HG02840 (cell line): Measurements from ENCODE around the gene SLC29A4.
"Not testable (repeated sequence)": the region's sequence is repeated elsewhere in the genome, so short reads cannot be mapped to it uniquely, and the experiment has no call there.

Source experiments
- ATAC-seq: cut with Tn5 transposase; IDR thresholded peaks from one replicate; pipeline ENCODE4 v1.9.1; 2021; ENCODE audit warnings: mild to moderate bottlenecking, moderate library complexity, moderate number of reproducible peaks; ENCODE audit not compliant: unreplicated experiment, low FRiP score

SLC29A4 gene

GRCh38 chr7:5273831-5274405, 8.8 kb upstream of the SLC29A4 start:
- ATAC-seq = not testable (repeated sequence)

DNA sequence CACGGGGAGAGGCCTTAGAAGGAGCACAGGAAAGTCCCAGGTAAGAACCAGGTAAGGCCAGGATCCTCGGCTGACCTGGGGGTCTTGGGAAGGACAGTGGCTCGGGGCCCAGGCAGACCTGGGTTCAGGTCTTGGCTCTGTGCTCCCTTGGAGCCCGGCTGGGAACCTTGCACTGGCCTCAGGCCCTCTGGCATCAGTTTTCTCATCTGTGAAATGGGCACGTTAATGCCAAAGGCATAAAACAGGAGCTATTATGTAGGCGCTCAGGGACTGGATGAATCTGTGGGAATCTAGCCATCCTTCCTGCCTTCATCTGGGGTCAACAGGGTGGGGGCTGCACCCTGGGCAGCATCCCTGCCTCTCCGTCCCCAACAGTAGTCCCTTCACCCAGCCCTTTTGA, 8.3 kb upstream of the SLC29A4 start:
- no peak for ATAC-seq

- ATAC-seq = not testable (repeated sequence)
Measured at GRCh38 chr7:5274985-5275431, 7.7 kb upstream of the SLC29A4 start.

DNA sequence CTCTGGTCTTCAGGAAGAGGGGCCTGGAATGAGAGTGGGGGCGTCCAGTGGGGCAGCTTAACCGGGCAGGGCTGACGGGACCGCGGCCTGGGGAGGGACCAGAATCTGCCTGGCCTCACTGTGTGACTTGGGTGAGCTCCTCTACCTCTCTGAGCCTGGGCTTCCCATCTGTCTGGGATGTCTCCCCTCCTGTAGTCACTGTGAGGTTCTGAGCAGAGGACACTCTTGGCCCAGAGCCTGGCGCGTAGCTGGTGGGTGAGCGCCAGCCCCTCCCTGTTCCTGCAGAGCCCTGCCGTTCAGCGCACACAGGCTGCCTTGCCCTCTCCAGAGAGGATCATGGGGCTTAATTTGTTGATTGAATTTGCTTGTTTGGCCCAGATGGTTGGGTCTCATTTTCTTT, 7.2 kb upstream of the SLC29A4 start:
- not testable (repeated sequence) for ATAC-seq

DNA sequence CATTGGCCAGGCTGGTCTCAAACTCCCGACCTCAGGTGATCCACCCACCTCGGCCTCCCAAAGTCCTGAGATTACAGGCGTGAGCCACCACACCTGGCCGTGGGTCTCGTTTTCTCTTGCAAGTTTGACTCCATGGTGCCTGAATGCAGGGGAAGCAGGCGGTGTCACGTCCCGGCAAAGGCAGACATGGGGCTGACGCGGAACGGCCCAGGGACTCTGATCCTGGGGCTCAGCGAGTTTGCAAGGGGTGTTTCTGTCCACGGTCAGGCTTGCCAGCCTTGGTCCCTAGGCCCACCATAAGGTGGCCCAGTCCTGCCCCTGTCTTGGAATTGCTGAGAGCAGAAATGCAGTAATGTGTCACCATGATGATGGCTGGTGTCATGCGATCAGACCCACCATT, 6.6 kb upstream of the SLC29A4 start:
- not testable (repeated sequence) for ATAC-seq

DNA sequence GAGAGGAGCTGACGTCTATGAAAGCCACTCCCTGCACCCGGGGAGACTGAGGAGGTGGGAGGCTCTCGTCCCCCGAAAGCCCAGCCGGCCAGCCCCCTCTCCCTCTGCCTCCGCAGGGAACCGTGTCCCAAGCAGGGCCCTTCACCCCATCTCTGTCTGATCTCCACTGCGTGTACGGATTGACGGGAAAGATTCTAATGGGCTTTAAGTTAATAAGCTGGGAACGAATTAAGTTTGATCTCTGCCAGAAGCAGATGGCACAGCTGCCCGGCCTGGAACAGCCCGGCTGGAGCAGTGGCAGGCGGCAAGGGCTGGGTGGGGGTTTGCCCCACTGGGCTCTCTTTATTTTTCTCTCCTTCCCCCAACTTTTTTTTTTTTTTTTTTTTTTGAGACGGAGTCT, 6.1 kb upstream of the SLC29A4 start:
- ATAC-seq = no peak

GRCh38 chr7:5278766-5279165, 4.0 kb upstream of the SLC29A4 start:
- ATAC-seq = no peak

- no peak for ATAC-seq
Measured at GRCh38 chr7:5279734-5280133, 3.0 kb upstream of the SLC29A4 start.

DNA sequence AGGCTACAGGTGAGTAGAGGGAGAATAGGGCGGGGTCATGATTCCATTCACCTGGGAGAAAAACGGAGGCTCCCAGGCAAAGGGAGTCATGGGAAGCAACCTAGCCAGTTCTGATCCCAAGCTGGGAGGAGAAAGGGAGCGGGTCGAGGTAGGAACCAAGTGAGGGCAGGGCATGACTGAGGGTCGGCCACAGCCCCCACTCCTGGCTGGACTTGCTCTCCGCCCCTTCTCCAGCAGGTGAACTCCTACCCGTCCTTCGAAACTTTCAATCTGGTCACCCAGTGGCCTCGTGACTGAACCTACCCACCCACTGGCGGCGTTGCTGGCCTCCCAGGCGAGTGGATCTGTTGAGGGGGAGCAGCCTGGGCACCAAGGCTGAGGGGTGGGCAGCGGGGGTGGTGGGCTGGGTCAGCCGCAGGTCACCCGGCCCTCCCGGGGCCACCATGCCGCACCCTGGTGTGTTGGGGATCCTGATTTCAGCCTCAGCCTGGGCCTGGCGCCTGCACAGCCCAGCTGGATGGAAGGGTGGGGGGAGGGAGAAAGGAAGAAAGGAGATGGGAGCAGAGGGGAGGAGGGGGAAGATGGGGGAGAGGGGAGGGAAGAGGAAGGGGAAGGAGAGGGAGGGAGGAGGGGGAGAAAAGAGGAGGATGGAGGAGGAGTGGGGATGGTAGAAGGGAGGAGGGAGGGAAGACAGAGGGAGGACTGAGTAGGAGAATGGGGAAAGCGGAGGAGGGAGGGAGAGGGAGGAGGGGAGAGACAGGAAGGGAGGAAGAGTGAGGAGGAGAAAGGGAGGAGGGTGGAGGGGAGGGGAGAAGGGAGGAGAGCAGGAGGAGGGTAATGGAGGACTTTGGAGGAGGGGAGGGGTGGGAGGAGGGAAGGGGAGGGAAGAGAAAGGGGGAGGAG, 894 bp upstream of the SLC29A4 start:
- not testable (repeated sequence) for ATAC-seq

GRCh38 chr7:5283421-5284303, 919 bp downstream of the SLC29A4 start:
- no peak for ATAC-seq

GRCh38 chr7:5284304-5285281, 1.9 kb downstream of the SLC29A4 start:
- ATAC-seq = no peak

- no peak for ATAC-seq
Measured at GRCh38 chr7:5286933-5287332, 4.2 kb downstream of the SLC29A4 start.

DNA sequence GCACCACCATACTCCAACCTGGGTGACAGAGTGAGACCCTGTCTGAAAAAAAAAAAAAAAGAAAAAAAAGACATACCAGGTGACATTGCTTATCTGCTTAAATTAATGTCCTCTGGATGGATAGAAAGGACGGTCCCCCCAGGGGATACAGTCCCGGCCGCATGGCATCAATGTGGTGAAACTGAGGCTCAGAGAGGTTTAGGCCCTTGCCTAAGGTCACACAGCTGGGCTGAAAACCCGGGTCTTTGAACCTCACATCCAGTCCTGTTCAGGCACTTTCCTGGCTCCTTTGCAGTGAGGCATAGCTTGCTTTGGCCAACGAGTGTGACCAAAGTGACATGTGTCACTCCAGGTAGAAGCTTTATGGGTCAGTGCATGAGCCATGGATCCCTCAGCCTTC, 4.6 kb downstream of the SLC29A4 start:
- ATAC-seq = not testable (repeated sequence)

DNA sequence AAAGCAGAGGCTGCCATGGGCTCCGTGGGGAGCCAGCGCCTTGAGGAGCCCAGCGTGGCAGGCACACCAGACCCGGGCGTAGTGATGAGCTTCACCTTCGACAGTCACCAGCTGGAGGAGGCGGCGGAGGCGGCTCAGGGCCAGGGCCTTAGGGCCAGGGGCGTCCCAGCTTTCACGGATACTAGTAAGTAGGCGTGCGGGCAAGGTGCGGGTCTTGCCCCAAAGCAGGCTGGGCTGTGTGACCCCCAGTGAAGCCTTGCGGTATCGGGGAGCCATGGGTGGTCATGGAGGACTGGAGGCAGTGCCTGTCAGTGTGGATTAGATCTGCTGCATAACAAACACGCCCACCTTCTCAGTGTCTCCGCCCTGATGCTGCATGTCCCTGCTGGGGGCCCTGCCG, 5.1 kb downstream of the SLC29A4 start:
- ATAC-seq = no peak

DNA sequence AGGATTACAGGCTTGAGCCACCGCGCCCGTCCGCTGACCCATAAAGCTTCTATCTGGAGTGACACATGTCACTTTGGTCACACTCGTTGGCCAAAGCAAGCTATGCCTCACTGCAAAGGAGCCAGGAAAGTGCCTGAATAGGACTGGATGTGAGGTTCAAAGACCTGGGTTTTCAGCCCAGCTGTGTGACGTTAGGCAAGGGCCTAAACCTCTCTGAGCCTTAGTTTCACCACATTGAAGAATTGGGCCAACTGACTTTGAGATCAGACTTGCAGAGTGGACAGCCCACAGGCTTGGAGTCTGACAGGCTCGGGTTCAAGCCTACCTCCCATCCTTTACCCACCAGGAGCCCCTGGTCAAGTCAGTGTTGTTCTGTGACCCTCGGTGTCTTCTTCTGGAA, 5.8 kb downstream of the SLC29A4 start:
- ATAC-seq = not testable (repeated sequence)

DNA sequence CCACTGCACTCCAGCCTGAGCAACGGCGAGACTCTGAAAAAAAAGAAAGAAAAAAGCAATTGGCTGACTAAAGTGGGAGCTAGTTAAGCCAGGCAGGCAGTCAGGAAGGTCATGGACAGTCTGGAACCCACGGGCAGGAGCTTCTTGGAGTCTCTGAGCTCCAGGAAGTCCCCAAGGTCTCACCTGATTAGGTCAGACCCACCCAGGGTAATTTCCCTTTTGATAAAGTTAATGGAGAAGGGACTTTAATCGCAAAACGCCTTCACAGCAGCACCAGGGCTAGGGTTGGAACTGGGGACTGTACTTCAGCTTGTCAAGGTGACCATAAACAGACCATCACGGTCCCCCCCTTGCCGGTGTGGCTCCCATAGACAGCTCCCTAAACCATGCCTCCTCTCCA, 6.6 kb downstream of the SLC29A4 start:
- ATAC-seq = no peak

GRCh38 chr7:5291301-5291700, 8.6 kb downstream of the SLC29A4 start:
- no peak for ATAC-seq

- ATAC-seq = not testable (repeated sequence)
Measured at GRCh38 chr7:5291711-5292335, 9.1 kb downstream of the SLC29A4 start.
